ENCODE data around the gene DNAJA3.

Gene DNAJA3

GRCh38 chr16:4443986-4444385 is 18.3 kb downstream of the DNAJA3 start:
- peaks cover 91% of the 10 kb centered on the region for H3K36me3 ChIP-seq (ENCODE audit: insufficient read depth, insufficient read length, low read length)
- H3K9me3 ChIP-seq (ENCODE audit: insufficient read depth, low read length), result no peaks in the 10 kb centered on the region
- no peak for DNase-seq (ENCODE audit: low read depth, low spot score)
- TF ChIP-seq YY1 (IDR thresholded peaks at IDR 0.05; ENCODE audit: insufficient read depth, insufficient read length) (no peak), SUZ12 (IDR thresholded peaks at IDR 0.05; ENCODE audit: extremely low read depth, insufficient read depth, insufficient read length) (no peak), ZNF274 (IDR thresholded peaks at IDR 0.05; ENCODE audit: low read depth, low read length) (no peak)
- no peaks in the 10 kb centered on the region for H3K27me3 ChIP-seq (ENCODE audit: insufficient read depth, insufficient read length)
- H3K4me1 ChIP-seq (ENCODE audit: insufficient read depth, insufficient read length), result no peaks in the 10 kb centered on the region
- no peak overlapping the region for H3K4me3 ChIP-seq (ENCODE audit: insufficient read length, low read depth)
- no peak overlapping the region for H3K9ac ChIP-seq (ENCODE audit: insufficient read length, low read depth)

- no peak for DNase-seq (ENCODE audit: low read depth, low spot score)
- Histone ChIP-seq H3K36me3 (ENCODE audit: insufficient read depth, insufficient read length, low read length) (peaks cover 91% of the 10 kb centered on the region), H3K27me3 (ENCODE audit: insufficient read depth, insufficient read length) (no peaks in the 10 kb centered on the region), H3K4me3 (ENCODE audit: insufficient read length, low read depth) (no peak overlapping the region), H3K9ac (ENCODE audit: insufficient read length, low read depth) (no peak overlapping the region), H3K9me3 (ENCODE audit: insufficient read depth, low read length) (no peaks in the 10 kb centered on the region), H3K4me1 (ENCODE audit: insufficient read depth, insufficient read length) (peaks cover 3% of the 10 kb centered on the region)
- TF ChIP-seq SUZ12 (IDR thresholded peaks at IDR 0.05; ENCODE audit: extremely low read depth, insufficient read depth, insufficient read length) (no peak), YY1 (IDR thresholded peaks at IDR 0.05; ENCODE audit: insufficient read depth, insufficient read length) (no peak), ZNF274 (IDR thresholded peaks at IDR 0.05; ENCODE audit: low read depth, low read length) (no peak)
These were observed 24.8 kb downstream of the DNAJA3 start for GRCh38 chr16:4450430-4450829.

DNA sequence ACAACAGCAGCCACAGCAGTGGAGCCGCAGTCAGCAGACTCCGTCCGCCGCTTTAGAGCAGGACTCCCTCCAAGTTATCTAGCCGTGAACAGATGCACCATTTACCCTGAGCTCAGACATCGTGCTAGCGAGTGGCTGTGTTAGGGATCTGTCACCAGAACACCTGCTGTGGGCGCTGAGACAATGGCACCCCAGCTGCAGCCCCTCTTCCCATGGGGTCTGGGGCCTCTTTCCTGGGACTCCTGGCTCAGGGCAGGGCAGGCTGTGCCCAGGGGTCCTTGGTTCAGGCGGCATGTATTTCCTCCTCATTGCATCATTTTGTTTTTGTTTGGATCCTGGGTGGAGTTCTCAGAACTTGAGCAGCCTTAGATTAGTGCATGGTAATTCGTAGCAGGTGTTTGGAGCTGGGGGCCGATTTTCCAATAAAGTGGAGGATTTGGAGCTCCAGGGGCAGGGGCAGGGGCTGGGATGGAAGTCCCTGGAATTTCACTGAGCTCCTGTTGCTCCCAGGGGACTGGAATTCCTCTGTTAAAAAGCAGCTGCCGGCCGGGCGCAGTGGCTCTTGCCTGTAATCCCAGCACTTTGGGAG is 25.4 kb downstream of the DNAJA3 start:
- no peaks in the 10 kb centered on the region for H3K9me3 ChIP-seq (ENCODE audit: insufficient read depth, low read length)
- no peak overlapping the region for H3K4me3 ChIP-seq (ENCODE audit: insufficient read length, low read depth)
- no peak for DNase-seq (ENCODE audit: low read depth, low spot score)
- no peak for TF ChIP-seq SUZ12 (IDR thresholded peaks at IDR 0.05; ENCODE audit: extremely low read depth, insufficient read depth, insufficient read length)
- no peak for TF ChIP-seq YY1 (IDR thresholded peaks at IDR 0.05; ENCODE audit: insufficient read depth, insufficient read length)
- TF ChIP-seq ZNF274 (IDR thresholded peaks at IDR 0.05; ENCODE audit: low read depth, low read length), result no peak
- H3K4me1 ChIP-seq (ENCODE audit: insufficient read depth, insufficient read length), result peaks cover 3% of the 10 kb centered on the region
- no peak overlapping the region for H3K9ac ChIP-seq (ENCODE audit: insufficient read length, low read depth)
- H3K27me3 ChIP-seq (ENCODE audit: insufficient read depth, insufficient read length), result no peaks in the 10 kb centered on the region
- H3K36me3 ChIP-seq (ENCODE audit: insufficient read depth, insufficient read length, low read length), result peaks cover 93% of the 10 kb centered on the region

DNA sequence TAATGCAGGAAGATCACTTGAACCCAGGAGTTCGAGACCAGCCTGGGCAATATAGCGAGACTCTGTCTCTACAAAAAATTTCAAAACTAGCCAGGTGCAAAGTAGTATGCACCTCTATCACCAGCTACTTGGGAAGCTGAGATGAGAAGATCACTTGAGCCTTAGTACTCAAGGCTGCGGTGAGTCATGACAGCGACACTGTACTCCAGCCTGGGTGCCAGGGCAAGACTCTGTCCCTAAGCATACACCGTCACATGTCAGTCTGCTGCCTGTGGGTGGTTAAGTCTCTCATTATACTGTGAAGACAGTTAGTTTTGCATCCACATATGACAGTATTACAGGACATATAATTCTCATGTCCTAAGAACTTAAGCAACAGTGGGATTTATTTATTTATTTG is 27.0 kb downstream of the DNAJA3 start:
- no peaks in the 10 kb centered on the region for H3K27me3 ChIP-seq (ENCODE audit: insufficient read depth, insufficient read length)
- no peak overlapping the region for H3K9ac ChIP-seq (ENCODE audit: insufficient read length, low read depth)
- TF ChIP-seq ZNF274 (IDR thresholded peaks at IDR 0.05; ENCODE audit: low read depth, low read length), result no peak
- peaks cover 93% of the 10 kb centered on the region for H3K36me3 ChIP-seq (ENCODE audit: insufficient read depth, insufficient read length, low read length)
- no peak overlapping the region for H3K4me3 ChIP-seq (ENCODE audit: insufficient read length, low read depth)
- no peak for DNase-seq (ENCODE audit: low read depth, low spot score)
- peaks cover 3% of the 10 kb centered on the region for H3K4me1 ChIP-seq (ENCODE audit: insufficient read depth, insufficient read length)
- no peaks in the 10 kb centered on the region for H3K9me3 ChIP-seq (ENCODE audit: insufficient read depth, low read length)

- Histone ChIP-seq H3K27me3 (ENCODE audit: insufficient read depth, insufficient read length) (no peaks in the 10 kb centered on the region), H3K4me3 (ENCODE audit: insufficient read length, low read depth) (no peak overlapping the region), H3K9ac (ENCODE audit: insufficient read length, low read depth) (no peak overlapping the region), H3K36me3 (ENCODE audit: insufficient read depth, insufficient read length, low read length) (peaks cover 89% of the 10 kb centered on the region), H3K9me3 (ENCODE audit: insufficient read depth, low read length) (no peaks in the 10 kb centered on the region), H3K4me1 (ENCODE audit: insufficient read depth, insufficient read length) (peaks cover 7% of the 10 kb centered on the region)
- DNase-seq (ENCODE audit: low read depth, low spot score), result no peak
- TF ChIP-seq SUZ12 (IDR thresholded peaks at IDR 0.05; ENCODE audit: extremely low read depth, insufficient read depth, insufficient read length), result no peak
- TF ChIP-seq ZNF274 (IDR thresholded peaks at IDR 0.05; ENCODE audit: low read depth, low read length), result no peak
- no peak for TF ChIP-seq YY1 (IDR thresholded peaks at IDR 0.05; ENCODE audit: insufficient read depth, insufficient read length)
These were observed 29.0 kb downstream of the DNAJA3 start for GRCh38 chr16:4454623-4455022.

DNA sequence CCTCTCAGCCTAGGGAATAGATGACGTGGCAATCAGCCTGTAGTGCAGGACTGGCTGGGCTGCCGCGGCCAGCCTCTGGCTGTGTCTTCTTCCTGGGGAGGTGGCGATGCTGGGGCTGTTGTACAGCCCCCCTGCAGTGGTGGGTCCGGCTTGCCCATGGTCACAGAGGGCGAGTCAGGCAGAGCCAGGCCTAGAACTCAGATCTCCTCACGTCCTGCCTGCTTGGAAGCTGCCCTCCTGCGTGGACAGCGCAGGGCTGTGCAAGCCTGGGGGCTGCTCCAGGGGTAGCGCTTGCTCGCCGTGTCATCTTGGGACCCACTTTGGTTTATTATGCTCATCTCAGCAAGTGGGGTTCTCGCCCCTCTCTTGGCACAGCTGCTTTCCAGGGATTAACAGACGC is 29.4 kb downstream of the DNAJA3 start:
- Histone ChIP-seq H3K4me1 (ENCODE audit: insufficient read depth, insufficient read length) (peaks cover 7% of the 10 kb centered on the region), H3K27me3 (ENCODE audit: insufficient read depth, insufficient read length) (no peaks in the 10 kb centered on the region), H3K9me3 (ENCODE audit: insufficient read depth, low read length) (no peaks in the 10 kb centered on the region), H3K4me3 (ENCODE audit: insufficient read length, low read depth) (no peak overlapping the region), H3K9ac (ENCODE audit: insufficient read length, low read depth) (no peak overlapping the region), H3K36me3 (ENCODE audit: insufficient read depth, insufficient read length, low read length) (peaks cover 89% of the 10 kb centered on the region)
- DNase-seq (ENCODE audit: low read depth, low spot score), result no peak
- TF ChIP-seq YY1 (IDR thresholded peaks at IDR 0.05; ENCODE audit: insufficient read depth, insufficient read length) (no peak), SUZ12 (IDR thresholded peaks at IDR 0.05; ENCODE audit: extremely low read depth, insufficient read depth, insufficient read length) (no peak), ZNF274 (IDR thresholded peaks at IDR 0.05; ENCODE audit: low read depth, low read length) (no peak)

DNA sequence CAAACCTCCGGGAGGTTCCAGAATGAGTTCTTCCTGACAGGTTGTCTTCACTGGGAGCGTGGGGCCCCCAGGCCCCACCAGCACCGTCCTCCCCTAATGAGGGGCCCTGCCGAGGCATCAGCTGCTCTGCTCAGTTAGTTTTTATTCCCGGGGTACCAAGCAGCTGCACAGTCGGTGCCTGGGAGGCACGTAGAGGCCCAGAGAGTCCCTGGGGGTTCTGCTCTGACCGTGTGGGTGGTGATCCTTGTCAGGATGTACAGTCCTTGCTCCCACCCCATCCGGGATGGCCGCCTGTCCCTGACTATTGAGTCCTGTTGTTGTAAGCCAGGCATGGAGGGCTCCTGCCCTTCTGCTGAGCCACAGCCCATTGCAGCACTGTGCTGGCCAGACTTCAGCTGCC is 30.3 kb downstream of the DNAJA3 start:
- no peaks in the 10 kb centered on the region for H3K27me3 ChIP-seq (ENCODE audit: insufficient read depth, insufficient read length)

DNA sequence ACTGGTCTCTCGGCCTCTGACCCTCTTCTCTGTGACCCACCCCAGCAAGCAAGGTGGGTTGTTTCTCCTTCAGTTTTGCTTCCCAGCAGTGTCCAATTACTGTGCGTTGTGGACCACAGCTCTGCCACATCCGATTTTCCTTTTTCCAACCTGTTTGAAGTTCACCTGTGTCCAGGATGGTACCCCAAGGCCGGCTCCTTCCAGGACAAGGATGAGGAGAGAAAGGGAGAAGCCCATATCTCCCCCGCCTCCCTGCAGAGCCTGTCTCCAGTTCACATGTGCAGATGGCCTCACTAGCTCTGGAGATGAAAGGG is 35.2 kb downstream of the DNAJA3 start:
- TF ChIP-seq ZNF274 (IDR thresholded peaks at IDR 0.05; ENCODE audit: low read depth, low read length) (no peak), YY1 (IDR thresholded peaks at IDR 0.05; ENCODE audit: insufficient read depth, insufficient read length) (no peak), SUZ12 (IDR thresholded peaks at IDR 0.05; ENCODE audit: extremely low read depth, insufficient read depth, insufficient read length) (no peak)
- no peak for DNase-seq (ENCODE audit: low read depth, low spot score)
- H3K9me3 ChIP-seq (ENCODE audit: insufficient read depth, low read length), result no peaks in the 10 kb centered on the region
- peaks cover 82% of the 10 kb centered on the region for H3K36me3 ChIP-seq (ENCODE audit: insufficient read depth, insufficient read length, low read length)
- no peaks in the 10 kb centered on the region for H3K27me3 ChIP-seq (ENCODE audit: insufficient read depth, insufficient read length)
- no peak overlapping the region for H3K4me3 ChIP-seq (ENCODE audit: insufficient read length, low read depth)
- H3K9ac ChIP-seq (ENCODE audit: insufficient read length, low read depth), result no peak overlapping the region
- peaks cover 10% of the 10 kb centered on the region for H3K4me1 ChIP-seq (ENCODE audit: insufficient read depth, insufficient read length)

More for the DNA sequence above, 30.3 kb downstream of the DNAJA3 start:
- no peak for TF ChIP-seq SUZ12 (IDR thresholded peaks at IDR 0.05; ENCODE audit: extremely low read depth, insufficient read depth, insufficient read length)
- no peaks in the 10 kb centered on the region for H3K9me3 ChIP-seq (ENCODE audit: insufficient read depth, low read length)
- DNase-seq (ENCODE audit: low read depth, low spot score), result no peak
- H3K4me1 ChIP-seq (ENCODE audit: insufficient read depth, insufficient read length), result peaks cover 7% of the 10 kb centered on the region
- H3K4me3 ChIP-seq (ENCODE audit: insufficient read length, low read depth), result no peak overlapping the region
- no peak overlapping the region for H3K9ac ChIP-seq (ENCODE audit: insufficient read length, low read depth)
- peaks cover 86% of the 10 kb centered on the region for H3K36me3 ChIP-seq (ENCODE audit: insufficient read depth, insufficient read length, low read length)

All from NT2/D1 (cell line).